Measurements from ENCODE around the gene PDZK1. TPM values are rescaled to one million over a fixed set of nuclear protein-coding genes. Genes with fewer than 3 reads are reported as not detected.
"Not testable (repeated sequence)": the region's sequence is repeated elsewhere in the genome, so short reads cannot be mapped to it uniquely, and the experiment has no call there.

Gene PDZK1
- total and polyA plus RNA-seq, 2 experiments from 2014 or later: 0.73 TPM; not detected in 1

DNA sequence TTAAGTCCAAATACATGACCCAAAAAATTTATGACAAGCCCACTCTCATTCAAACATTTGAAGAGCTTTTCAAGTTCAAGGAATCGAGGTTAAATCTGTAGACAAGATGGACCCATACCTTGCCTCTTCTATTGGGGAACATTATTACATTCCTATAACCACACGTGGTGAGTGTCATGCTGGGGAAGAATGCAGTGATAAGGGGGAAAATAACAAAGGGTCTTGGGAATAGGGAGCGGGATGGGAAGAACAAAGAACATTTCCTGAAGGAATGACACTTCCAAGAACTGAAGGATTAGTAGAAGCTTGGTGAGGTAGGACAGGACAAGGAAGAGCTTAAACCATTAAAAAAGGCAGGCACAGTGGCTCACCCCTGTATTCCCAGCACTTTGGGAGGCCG is 18.8 kb downstream of the PDZK1 start (continued):
- TF ChIP-seq STAT1 (IDR thresholded peaks at IDR 0.05; ENCODE audit: unreplicated experiment): no peak
- no peak for TF ChIP-seq NANOG (IDR thresholded peaks at IDR 0.05; ENCODE audit: borderline replicate concordance)
- no peak for TF ChIP-seq POLR2AphosphoS5 (IDR thresholded peaks at IDR 0.05; ENCODE audit: low read depth)
- TF ChIP-seq EZH2phosphoT487 (IDR thresholded peaks at IDR 0.05; ENCODE audit: unreplicated experiment): no peak
- TF ChIP-seq CREB1 (CRISPR knock-in tag; IDR thresholded peaks at IDR 0.05; ENCODE audit: low read depth): no peak

DNA sequence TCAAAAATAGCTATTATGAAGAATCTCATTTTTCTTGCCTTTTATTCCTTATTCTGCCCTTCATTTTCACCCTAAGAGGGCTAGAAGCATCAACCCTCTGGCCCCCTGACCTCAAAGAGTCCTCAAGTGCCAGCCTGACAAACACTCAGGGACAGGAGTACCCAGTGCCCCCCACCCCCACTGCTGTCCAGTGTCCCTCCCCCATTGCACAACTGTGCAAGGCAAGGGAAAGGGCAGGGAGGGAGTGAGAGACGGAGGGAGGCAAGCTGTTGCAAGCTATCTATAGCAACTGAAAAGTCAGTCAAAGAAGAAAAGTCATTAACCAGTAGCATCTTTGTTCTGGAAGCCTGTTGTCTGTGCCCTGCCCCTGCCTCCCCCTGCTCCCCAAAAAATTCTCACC is 21.1 kb downstream of the PDZK1 start:
- not testable (repeated sequence) for H3K4me1 Mint-ChIP-seq; H3K4me3 Mint-ChIP-seq; H3K27ac ChIP-seq (ENCODE audit: low read depth); H3K4me1 ChIP-seq (ENCODE audit: insufficient read depth); H3K79me2 ChIP-seq (replicated peaks; ENCODE audit: insufficient read depth); H4K20me1 ChIP-seq (replicated peaks; ENCODE audit: insufficient read depth); H3K4me2 ChIP-seq; H3K9me3 Mint-ChIP-seq; ATAC-seq; H3K27ac Mint-ChIP-seq; H3F3A ChIP-seq (replicated peaks; ENCODE audit: low read depth); H3K36me3 ChIP-seq (ENCODE audit: insufficient read depth); DNase-seq (ENCODE audit: low spot score); H2AFZ ChIP-seq; H3K36me3 Mint-ChIP-seq (ENCODE audit: low read depth); H3K9me2 ChIP-seq (ENCODE audit: insufficient read depth); H3K27me3 ChIP-seq (ENCODE audit: insufficient read depth); H3K4me3 ChIP-seq
- H3K27me3 Mint-ChIP-seq (ENCODE audit: insufficient read depth, low read depth, poor library complexity): peaks cover 11% of the 10 kb centered on the region

DNA sequence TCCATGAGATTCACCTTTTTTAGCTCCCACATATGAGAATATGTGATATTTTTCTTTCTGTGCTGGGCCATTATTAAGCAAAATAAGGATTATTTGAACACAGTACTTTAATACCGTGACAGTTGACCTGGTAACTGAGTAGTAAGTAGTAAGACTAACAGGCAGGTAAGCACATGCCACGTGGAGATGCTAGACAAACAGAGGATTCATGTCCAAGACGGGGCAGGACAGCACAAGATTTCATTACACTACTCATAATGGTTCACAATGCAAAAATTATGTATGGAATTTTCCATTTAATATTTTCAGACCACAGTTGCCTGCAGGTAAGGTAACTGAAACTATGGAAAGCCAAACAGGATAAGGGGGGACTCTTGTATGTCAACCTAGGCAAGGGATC is 22.3 kb downstream of the PDZK1 start:
- not testable (repeated sequence) for DNase-seq (ENCODE audit: low spot score); H4K20me1 ChIP-seq (replicated peaks; ENCODE audit: insufficient read depth); H3K9me2 ChIP-seq (ENCODE audit: insufficient read depth); H3K27ac ChIP-seq (ENCODE audit: low read depth); H3K79me2 ChIP-seq (replicated peaks; ENCODE audit: insufficient read depth); ATAC-seq; H3K4me3 ChIP-seq; H3K4me2 ChIP-seq; H3K4me3 Mint-ChIP-seq; H3K4me1 ChIP-seq (ENCODE audit: insufficient read depth); H3K27me3 ChIP-seq (ENCODE audit: insufficient read depth); H3K9me3 Mint-ChIP-seq; H2AFZ ChIP-seq; H3K36me3 Mint-ChIP-seq (ENCODE audit: low read depth); H3K4me1 Mint-ChIP-seq; H3K27ac Mint-ChIP-seq; H3F3A ChIP-seq (replicated peaks; ENCODE audit: low read depth); H3K36me3 ChIP-seq (ENCODE audit: insufficient read depth)
- H3K27me3 Mint-ChIP-seq (ENCODE audit: insufficient read depth, low read depth, poor library complexity): peaks cover 11% of the 10 kb centered on the region

DNA sequence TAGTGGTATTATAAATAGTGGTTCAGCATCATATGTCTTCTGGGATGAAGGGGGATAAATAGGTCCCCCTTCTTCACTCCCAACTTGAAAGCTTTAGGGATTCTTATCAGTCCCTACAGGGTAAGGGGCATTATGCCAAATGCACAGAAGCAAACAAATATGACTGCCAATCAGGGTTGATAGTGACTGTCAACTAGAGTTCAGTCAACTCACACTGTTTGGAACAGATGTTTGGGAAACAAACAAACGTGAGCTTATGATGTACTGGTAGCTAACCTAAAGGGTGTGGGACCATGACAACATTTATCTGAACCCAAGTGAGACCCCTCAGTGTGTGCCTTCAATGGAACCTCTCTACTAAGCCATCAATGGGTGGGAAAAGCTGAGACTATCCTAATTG is 34.0 kb downstream of the PDZK1 start:
- not testable (repeated sequence) for H3K4me1 Mint-ChIP-seq, ATAC-seq

DNA sequence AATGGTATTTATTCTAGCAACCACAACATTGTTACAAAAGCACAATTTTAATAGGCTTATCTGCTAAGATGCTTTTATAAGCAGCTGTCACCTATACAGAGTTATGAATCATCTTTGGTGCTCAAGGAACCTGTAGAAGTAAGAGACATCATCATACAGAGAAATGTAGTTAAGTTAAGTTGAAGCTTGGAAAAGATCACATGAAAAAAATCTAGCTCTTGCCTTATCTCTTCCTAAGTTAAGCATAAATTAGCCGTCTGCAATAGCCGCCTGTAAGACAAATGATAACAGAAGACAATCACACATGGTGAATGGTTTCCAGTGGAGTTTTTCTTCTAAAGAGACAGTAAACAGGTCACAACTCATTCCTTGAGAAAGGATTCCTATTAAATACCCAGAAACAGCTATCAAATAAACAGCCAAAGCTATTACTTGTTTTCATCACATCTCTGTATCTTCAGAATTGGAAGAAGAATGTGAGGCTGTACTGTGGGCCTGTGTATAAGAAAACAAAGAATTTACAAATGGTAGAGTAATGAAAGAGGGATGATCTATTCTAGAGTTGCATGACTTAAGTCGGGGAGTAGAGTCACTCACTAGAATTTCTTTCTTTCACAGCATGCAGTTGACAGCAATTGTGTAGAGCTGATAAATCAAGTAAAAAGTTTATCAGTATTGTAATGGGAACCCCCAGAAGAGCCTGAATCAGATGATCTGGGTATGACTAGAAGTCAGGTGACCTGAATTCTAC is 36.0 kb downstream of the PDZK1 start:
- not testable (repeated sequence) for H3K27ac ChIP-seq (ENCODE audit: low read depth); H3K27me3 ChIP-seq (ENCODE audit: insufficient read depth); DNase-seq (ENCODE audit: low spot score); H4K20me1 ChIP-seq (replicated peaks; ENCODE audit: insufficient read depth); H3K36me3 ChIP-seq (ENCODE audit: insufficient read depth); H3K4me2 ChIP-seq; H3F3A ChIP-seq (replicated peaks; ENCODE audit: low read depth); H3K4me1 ChIP-seq (ENCODE audit: insufficient read depth); H3K4me3 ChIP-seq; H3K79me2 ChIP-seq (replicated peaks; ENCODE audit: insufficient read depth); H3K27ac Mint-ChIP-seq; H3K27me3 Mint-ChIP-seq (ENCODE audit: insufficient read depth, low read depth, poor library complexity); H3K4me3 Mint-ChIP-seq; H3K36me3 Mint-ChIP-seq (ENCODE audit: low read depth); ATAC-seq; H2AFZ ChIP-seq; H3K4me1 Mint-ChIP-seq; H3K9me2 ChIP-seq (ENCODE audit: insufficient read depth); H3K9me3 Mint-ChIP-seq

More for the DNA sequence above, 34.0 kb downstream of the PDZK1 start:
- H3K4me1 ChIP-seq (ENCODE audit: insufficient read depth); H3K79me2 ChIP-seq (replicated peaks; ENCODE audit: insufficient read depth); H4K20me1 ChIP-seq (replicated peaks; ENCODE audit: insufficient read depth); H3K4me3 Mint-ChIP-seq; H3F3A ChIP-seq (replicated peaks; ENCODE audit: low read depth); H3K36me3 ChIP-seq (ENCODE audit: insufficient read depth); H3K27ac ChIP-seq (ENCODE audit: low read depth); H3K9me3 Mint-ChIP-seq; H3K4me2 ChIP-seq; H3K4me3 ChIP-seq; H3K9me2 ChIP-seq (ENCODE audit: insufficient read depth); DNase-seq (ENCODE audit: low spot score); H3K27ac Mint-ChIP-seq; H3K36me3 Mint-ChIP-seq (ENCODE audit: low read depth); H3K27me3 ChIP-seq (ENCODE audit: insufficient read depth); H2AFZ ChIP-seq; H3K27me3 Mint-ChIP-seq (ENCODE audit: insufficient read depth, low read depth, poor library complexity): not testable (repeated sequence)

DNA sequence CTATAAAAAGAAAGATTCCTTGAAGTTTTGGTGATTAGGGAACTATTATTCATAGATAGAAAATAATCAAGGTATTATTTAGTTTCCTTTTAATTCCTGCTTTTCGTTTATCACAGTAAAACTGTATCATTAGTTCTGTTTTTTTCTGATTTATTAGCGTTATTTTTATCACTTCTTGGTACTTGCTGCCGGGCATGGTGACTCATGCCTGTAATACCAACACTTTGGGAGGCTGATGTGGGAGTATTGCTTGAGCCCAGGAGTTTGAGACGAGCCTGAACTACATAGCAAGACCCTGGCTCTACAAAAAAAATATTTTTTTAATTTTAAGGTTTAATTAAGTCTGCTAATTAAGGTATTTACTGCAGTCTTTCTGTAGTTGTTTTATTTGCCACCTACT is 42.2 kb downstream of the PDZK1 start:
- H3K27ac Mint-ChIP-seq; H2AFZ ChIP-seq; H3K79me2 ChIP-seq (replicated peaks; ENCODE audit: insufficient read depth); H3K9me3 Mint-ChIP-seq; DNase-seq (ENCODE audit: low spot score); H3K4me1 ChIP-seq (ENCODE audit: insufficient read depth); H3K27ac ChIP-seq (ENCODE audit: low read depth); ATAC-seq; H3K4me3 ChIP-seq; H4K20me1 ChIP-seq (replicated peaks; ENCODE audit: insufficient read depth); H3K9me2 ChIP-seq (ENCODE audit: insufficient read depth); H3K4me1 Mint-ChIP-seq; H3K36me3 ChIP-seq (ENCODE audit: insufficient read depth); H3F3A ChIP-seq (replicated peaks; ENCODE audit: low read depth); H3K27me3 Mint-ChIP-seq (ENCODE audit: insufficient read depth, low read depth, poor library complexity); H3K4me2 ChIP-seq; H3K27me3 ChIP-seq (ENCODE audit: insufficient read depth); H3K4me3 Mint-ChIP-seq; H3K36me3 Mint-ChIP-seq (ENCODE audit: low read depth): not testable (repeated sequence)

DNA sequence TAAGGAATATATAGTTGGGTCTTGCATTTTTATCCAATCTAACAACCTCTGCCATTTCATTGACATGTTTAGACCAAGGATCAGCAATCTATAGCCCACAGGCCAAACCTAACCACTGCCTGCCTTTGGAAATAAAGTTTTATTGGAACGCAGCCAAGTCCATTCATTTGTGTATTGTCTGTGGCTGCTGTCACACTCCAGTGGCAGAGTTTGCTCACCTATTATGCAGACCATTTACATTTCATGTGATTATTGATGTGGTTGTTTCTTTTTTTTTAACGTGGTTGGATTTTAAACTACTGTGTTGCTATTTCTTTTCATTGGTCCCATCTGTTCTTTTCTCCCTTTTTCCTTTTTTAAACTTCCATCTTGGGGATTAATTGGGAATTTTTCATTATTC is 44.7 kb downstream of the PDZK1 start:
- H3F3A ChIP-seq (replicated peaks; ENCODE audit: low read depth); H3K4me2 ChIP-seq; H3K9me3 Mint-ChIP-seq; H3K36me3 ChIP-seq (ENCODE audit: insufficient read depth); H3K27me3 Mint-ChIP-seq (ENCODE audit: insufficient read depth, low read depth, poor library complexity); H3K4me1 ChIP-seq (ENCODE audit: insufficient read depth); H3K4me3 Mint-ChIP-seq; H3K27ac ChIP-seq (ENCODE audit: low read depth); H3K27me3 ChIP-seq (ENCODE audit: insufficient read depth); H3K4me3 ChIP-seq; H3K27ac Mint-ChIP-seq; H4K20me1 ChIP-seq (replicated peaks; ENCODE audit: insufficient read depth); H3K4me1 Mint-ChIP-seq; H3K9me2 ChIP-seq (ENCODE audit: insufficient read depth); DNase-seq (ENCODE audit: low spot score); H3K36me3 Mint-ChIP-seq (ENCODE audit: low read depth); H3K79me2 ChIP-seq (replicated peaks; ENCODE audit: insufficient read depth); ATAC-seq; H2AFZ ChIP-seq: not testable (repeated sequence)
